Activated CD4-positive, alpha-beta T cell treated with anti-CD3 and anti-CD28 coated beads for 36 hours (primary cell): ENCODE measurements around the gene TTC34. TPM values are rescaled to one million over a fixed set of nuclear protein-coding genes. Genes with fewer than 3 reads are reported as not detected.

ENCODE experiments used
- ATAC-seq: fragments of 200-7000 bp; cut with Tn5 transposase; one replicate; pipeline ENCODE4 v1.10.0; 2021; ENCODE audit warnings: mild to moderate bottlenecking, moderate library complexity
- CTCF ChIA-PET: fragments of 350-600 bp; sonication (Branson Sonifier 250); formaldehyde crosslinking; loops from one replicate; lab custom pipeline; 2021; ENCODE audit warnings: antibody characterized with exemption; lab: Charles Lee
- POLR2A ChIA-PET: fragments of 350-600 bp; sonication (Branson Sonifier 250); formaldehyde crosslinking; loops from one replicate; lab custom pipeline; 2021; ENCODE audit warnings: antibody characterized with exemption, inconsistent platforms; lab: Charles Lee
- DNase-seq: peaks from one replicate; pipeline ENCODE4 v3.0.0-alpha.2; 2020
- H3K27ac Mint-ChIP-seq: one replicate; pipeline ENCODE4 v1.8.0; 2021; ENCODE audit warnings: mixed read lengths
- H3K27me3 Mint-ChIP-seq: one replicate; pipeline ENCODE4 v1.8.0; 2021; ENCODE audit warnings: mixed read lengths
- H3K36me3 Mint-ChIP-seq: one replicate; pipeline ENCODE4 v1.8.0; 2021; ENCODE audit warnings: low read depth, mixed read lengths
- H3K4me1 Mint-ChIP-seq: one replicate; pipeline ENCODE4 v1.8.0; 2021; ENCODE audit warnings: mixed read lengths
- H3K4me3 Mint-ChIP-seq: one replicate; pipeline ENCODE4 v1.8.0; 2021; ENCODE audit warnings: mild to moderate bottlenecking, moderate library complexity, mixed read lengths
- H3K9me3 Mint-ChIP-seq: one replicate; pipeline ENCODE4 v1.8.0; 2021; ENCODE audit warnings: low read depth, mixed read lengths
- intact Hi-C, 2 experiments: fragments of 100-400 bp; cut with DNase I in 1 of 2; cut with micrococcal nuclease in 1 of 2; formaldehyde crosslinking; loops; one replicate each; pipeline versions ENCODE4 v1.14.2 to v1.15.1; 2022 to 2024; cut with DNase I, micrococcal nuclease
- total RNA-seq, 2 experiments: library from RNA; stranded (reverse); gene quantifications; one replicate each; pipeline ENCODE4 v1.2.3, GENCODE V29; 2021

TTC34 gene
- total RNA-seq, 2 experiments from 2014 or later, result 1.3 TPM

- H3K9me3 Mint-ChIP-seq, result no peaks in the 10 kb centered on the region
- H3K4me3 Mint-ChIP-seq, result no peak overlapping the region
- intact Hi-C loops, result no loop called here
- H3K4me1 Mint-ChIP-seq, result no peaks in the 10 kb centered on the region
- H3K36me3 Mint-ChIP-seq, result no peaks in the 10 kb centered on the region
- ChIA-PET CTCF (no interaction called here), POLR2A (no interaction called here)
- no peak overlapping the region for H3K27ac Mint-ChIP-seq
- ATAC-seq, result no peak
- DNase-seq, result no peak
- H3K27me3 Mint-ChIP-seq, result no peaks in the 10 kb centered on the region
Observed at GRCh38 chr1:2605509-2606395, 195.7 kb downstream of the TTC34 start.

DNA sequence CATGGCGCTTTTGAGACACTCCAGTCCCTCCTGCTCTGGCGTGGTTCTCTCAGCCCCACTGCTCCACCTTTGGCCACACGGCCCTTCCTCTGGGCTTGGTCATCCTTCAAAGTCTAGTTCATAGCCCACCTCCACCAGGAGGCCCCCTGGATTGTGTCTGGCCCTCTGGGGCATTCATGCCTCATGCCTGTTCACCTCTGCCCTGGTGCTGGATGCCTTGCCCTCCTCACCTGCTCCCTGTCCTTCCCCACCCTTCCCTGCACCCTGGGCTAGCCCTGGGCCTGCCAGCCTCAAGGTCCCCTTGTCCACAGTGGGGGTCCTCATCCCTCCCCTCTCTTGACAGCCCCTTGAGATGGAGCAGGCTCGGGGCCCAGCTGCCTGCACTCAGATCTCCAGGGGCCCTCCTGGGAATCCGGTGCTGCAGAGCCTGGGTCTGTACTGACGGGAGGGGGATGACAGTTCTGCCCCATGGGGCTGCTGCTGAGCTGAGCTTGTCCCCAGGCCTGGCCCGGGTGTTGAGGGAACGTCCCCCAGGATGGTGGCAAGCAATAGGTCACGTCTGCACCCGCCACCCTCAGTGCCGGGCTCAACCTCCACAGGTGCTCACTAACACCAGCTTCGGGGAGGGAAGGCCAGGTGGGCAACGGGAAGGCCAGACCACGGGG lies 196.5 kb downstream of the TTC34 start:
- no peaks in the 10 kb centered on the region for H3K4me1 Mint-ChIP-seq
- H3K27ac Mint-ChIP-seq, result no peak overlapping the region
- ATAC-seq, result no peak
- ChIA-PET CTCF (interaction anchor here (0.6 kb wide), 1 partner anchor 496 kb away, joined by 3 read pairs; no protein-coding TSS in a partner anchor), POLR2A (no interaction called here)
- intact Hi-C loops, result no loop called here
- no peak overlapping the region for H3K4me3 Mint-ChIP-seq
- H3K27me3 Mint-ChIP-seq, result no peaks in the 10 kb centered on the region
- H3K36me3 Mint-ChIP-seq, result no peaks in the 10 kb centered on the region
- DNase-seq, result no peak
- no peaks in the 10 kb centered on the region for H3K9me3 Mint-ChIP-seq

DNA sequence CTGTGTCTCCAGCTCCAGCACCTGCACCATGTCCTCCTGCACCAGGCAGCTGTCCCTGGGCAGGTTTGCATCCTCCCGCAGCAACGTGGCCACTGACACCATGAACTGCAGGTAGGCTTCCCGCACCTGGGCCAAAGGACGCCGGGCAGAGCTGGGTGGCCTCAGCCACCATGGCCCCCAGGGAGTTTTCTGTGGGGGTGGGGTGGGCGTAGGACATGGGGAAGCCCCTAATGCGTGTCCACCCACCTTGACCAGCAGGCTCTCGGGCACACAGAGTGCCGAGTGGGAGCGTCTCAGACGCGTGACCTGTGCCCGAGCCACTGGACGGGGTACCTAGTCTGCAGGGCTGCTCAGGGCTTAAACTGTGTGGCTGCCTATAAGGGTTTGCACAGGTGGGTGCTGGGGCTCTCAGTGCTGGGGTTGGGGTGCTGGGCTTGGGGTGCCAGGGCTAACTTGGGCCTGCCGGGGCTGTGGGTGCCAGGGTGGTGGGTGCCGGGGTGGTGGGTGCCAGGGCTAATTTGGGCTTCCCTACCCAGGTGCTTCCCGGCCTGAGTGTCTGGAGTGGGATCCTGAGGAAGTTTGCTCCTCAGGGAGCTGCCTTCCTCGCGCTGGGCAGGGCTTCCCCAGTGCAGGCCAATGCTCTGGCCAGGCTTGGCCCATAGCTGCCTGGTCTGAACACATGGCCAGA lies 197.2 kb downstream of the TTC34 start:
- Mint-ChIP-seq H3K9me3 (no peaks in the 10 kb centered on the region), H3K36me3 (no peaks in the 10 kb centered on the region), H3K27ac (no peak overlapping the region), H3K27me3 (no peaks in the 10 kb centered on the region), H3K4me1 (no peaks in the 10 kb centered on the region), H3K4me3 (no peak overlapping the region)
- intact Hi-C loops, result no loop called here
- DNase-seq, result peak; percentile 2
- CTCF ChIA-PET, result interaction anchor here (0.6 kb wide), 1 partner anchor 495 kb away, joined by 3 read pairs; no protein-coding TSS in a partner anchor
- ATAC-seq, result no peak
- POLR2A ChIA-PET, result no interaction called here

DNA sequence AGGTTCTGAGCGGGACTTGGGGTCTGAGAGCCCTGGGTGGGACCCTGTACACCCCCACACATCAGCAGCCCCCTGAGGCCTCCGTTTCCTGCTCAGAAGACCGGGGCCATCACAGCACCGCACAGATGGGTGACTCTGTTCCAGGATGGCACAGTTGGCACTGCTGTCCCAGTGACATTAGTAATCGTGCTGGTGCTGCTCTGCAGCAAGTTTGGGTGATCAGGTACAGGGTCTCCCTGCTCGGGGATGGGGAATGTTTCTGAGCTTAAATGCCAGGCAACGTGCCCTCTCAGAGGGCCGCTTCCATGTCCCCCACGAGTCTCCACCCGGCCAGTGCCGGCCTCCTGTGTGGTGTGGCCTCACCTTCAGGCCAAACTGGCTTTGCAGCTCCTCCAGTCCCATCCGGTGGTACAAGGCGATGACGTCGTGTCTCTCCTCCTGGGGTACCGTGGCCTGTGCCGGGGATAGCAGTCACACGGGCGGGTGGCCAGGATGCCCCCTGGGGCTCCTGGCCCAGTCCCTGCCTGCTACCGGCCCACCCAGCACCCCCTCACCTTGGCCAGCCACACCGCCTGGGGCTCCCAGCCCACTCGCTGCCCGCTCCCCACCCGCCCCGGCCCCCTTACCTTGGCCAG lies 197.9 kb downstream of the TTC34 start:
- intact Hi-C loops, result no loop called here
- POLR2A ChIA-PET, result no interaction called here
- H3K27ac Mint-ChIP-seq, result no peak overlapping the region
- H3K9me3 Mint-ChIP-seq, result peaks cover 1% of the 10 kb centered on the region
- ATAC-seq, result no peak
- no peaks in the 10 kb centered on the region for H3K27me3 Mint-ChIP-seq
- no peak for DNase-seq
- CTCF ChIA-PET, result no interaction called here
- H3K4me3 Mint-ChIP-seq, result no peak overlapping the region
- H3K4me1 Mint-ChIP-seq, result no peaks in the 10 kb centered on the region
- no peaks in the 10 kb centered on the region for H3K36me3 Mint-ChIP-seq

DNA sequence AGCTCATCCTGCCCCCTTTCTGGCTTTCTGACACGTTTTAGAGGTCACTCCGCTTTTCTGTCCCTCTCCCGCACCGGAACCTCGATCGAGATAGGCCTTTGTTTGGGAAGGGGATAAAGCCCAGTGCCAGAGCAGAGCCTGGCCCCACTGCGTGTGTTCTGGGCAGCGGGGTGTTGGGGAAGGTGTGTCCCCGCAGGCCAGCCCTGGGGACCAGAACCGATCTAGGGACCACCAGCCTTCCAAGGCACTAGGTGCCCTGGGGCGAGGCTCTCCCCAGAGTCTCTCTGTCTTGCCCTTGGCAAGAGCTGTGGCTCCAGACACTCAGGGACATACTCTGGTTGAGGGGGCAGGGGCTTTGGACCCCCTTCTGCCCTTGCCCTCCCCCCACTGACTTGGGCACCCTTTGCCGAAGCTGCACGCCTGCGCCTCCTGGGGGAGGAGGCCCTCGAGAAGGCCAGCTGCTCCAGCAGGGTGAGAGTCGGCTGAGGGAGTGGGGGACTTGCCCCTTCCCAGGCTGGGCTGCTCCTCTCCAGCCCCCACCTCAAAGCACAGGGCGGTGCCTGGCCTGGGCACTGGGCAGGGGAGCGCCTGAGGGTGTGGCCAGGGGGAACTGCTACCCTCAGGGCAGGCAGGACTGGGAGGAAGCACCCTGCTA lies 198.5 kb downstream of the TTC34 start:
- intact Hi-C loops, result no loop called here
- H3K4me1 Mint-ChIP-seq, result no peaks in the 10 kb centered on the region

DNA sequence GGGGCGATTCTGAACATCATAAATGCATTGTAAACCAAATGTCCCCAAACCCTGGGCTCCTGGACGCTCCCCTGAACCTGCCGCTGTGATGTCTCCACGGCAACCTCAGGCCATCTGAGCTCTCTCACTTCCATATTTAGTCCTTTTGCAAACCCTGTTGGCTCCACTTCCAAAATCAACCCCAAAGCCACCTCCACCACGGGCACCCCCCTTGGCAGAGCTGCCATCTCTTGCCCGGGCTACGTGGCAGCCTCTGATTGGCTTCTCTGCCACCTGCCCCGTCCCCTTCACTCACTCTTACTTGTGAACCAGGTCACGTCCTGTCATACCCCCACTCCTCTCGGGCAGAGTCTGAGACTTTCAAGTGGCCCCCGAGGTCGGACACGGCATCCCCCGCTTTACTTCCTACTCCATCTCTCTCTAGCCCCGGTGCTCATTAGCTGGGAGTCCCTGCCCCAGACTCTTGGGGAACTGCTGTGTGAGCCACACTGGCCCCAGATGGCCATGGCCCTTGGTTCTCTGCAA lies 199.1 kb downstream of the TTC34 start:
- H3K36me3 Mint-ChIP-seq, result no peaks in the 10 kb centered on the region
- POLR2A ChIA-PET, result no interaction called here
- no peak overlapping the region for H3K27ac Mint-ChIP-seq
- DNase-seq (no peak), ATAC-seq (no peak)
- no peaks in the 10 kb centered on the region for H3K27me3 Mint-ChIP-seq
- H3K9me3 Mint-ChIP-seq, result peaks cover 4% of the 10 kb centered on the region
- intact Hi-C loops, result no loop called here
- CTCF ChIA-PET, result no interaction called here
- H3K4me1 Mint-ChIP-seq, result no peaks in the 10 kb centered on the region
- H3K4me3 Mint-ChIP-seq, result no peak overlapping the region

More for the DNA sequence above, 198.5 kb downstream of the TTC34 start:
- DNase-seq (peak; percentile 2), ATAC-seq (no peak)
- peaks cover 4% of the 10 kb centered on the region for H3K9me3 Mint-ChIP-seq
- no peaks in the 10 kb centered on the region for H3K36me3 Mint-ChIP-seq
- no peaks in the 10 kb centered on the region for H3K27me3 Mint-ChIP-seq
- CTCF ChIA-PET, result no interaction called here
- no peak overlapping the region for H3K4me3 Mint-ChIP-seq
- no peak overlapping the region for H3K27ac Mint-ChIP-seq
- POLR2A ChIA-PET, result no interaction called here

GRCh38 chr1:2601721-2602303 lies 199.7 kb downstream of the TTC34 start:
- ATAC-seq, result no peak
- intact Hi-C loops, result no loop called here
- POLR2A ChIA-PET, result no interaction called here
- Mint-ChIP-seq H3K9me3 (peaks cover 4% of the 10 kb centered on the region), H3K27me3 (no peaks in the 10 kb centered on the region), H3K27ac (no peak overlapping the region), H3K4me3 (no peak overlapping the region), H3K36me3 (no peaks in the 10 kb centered on the region), H3K4me1 (no peaks in the 10 kb centered on the region)
- CTCF ChIA-PET, result interaction anchor here (0.7 kb wide), 1 partner anchor 37 kb away, joined by 3 read pairs; no protein-coding TSS in a partner anchor
- peak; percentile 3 for DNase-seq

DNA sequence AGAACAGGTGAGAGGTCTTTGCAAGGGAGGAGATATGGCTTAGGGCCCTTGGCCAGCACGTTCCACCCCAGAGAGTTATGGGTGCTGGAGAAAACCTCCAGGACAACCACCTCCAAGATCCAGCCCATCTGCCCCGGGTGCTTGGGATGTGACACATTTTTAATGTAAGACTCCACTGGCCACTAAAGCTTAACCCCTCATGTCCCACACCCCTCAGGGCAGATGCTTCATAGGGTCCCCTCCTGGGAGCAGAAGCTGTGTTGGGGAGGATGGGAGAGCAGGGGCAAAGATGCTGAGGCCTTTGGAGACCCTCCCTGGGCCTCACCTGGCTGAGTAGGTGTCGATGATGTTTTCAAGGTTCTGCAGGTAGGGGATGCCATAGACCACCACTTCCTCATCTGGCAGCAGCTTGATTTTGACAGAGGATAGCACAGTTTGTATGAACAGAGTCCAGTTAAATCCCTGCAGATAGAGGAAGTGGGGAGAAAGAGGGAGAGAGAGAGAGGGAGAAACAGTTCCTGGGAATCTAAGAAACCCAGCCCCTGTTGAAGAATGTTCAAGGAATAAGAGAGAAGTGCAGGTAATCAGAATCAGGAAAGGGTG lies 203.1 kb downstream of the TTC34 start:
- Mint-ChIP-seq H3K27ac (no peak overlapping the region), H3K4me1 (no peaks in the 10 kb centered on the region), H3K4me3 (no peak overlapping the region), H3K9me3 (peaks cover 4% of the 10 kb centered on the region), H3K36me3 (no peaks in the 10 kb centered on the region), H3K27me3 (no peaks in the 10 kb centered on the region)
- ATAC-seq (no peak), DNase-seq (peak; percentile 3)
- ChIA-PET POLR2A (no interaction called here), CTCF (no interaction called here)
- intact Hi-C loops, result no loop called here

- DNase-seq (peak; percentile 5), ATAC-seq (no peak)
- intact Hi-C loops, result no loop called here
- no peaks in the 10 kb centered on the region for H3K27me3 Mint-ChIP-seq
- H3K4me1 Mint-ChIP-seq, result peaks cover 2% of the 10 kb centered on the region
- CTCF ChIA-PET, result no interaction called here
- no peak overlapping the region for H3K27ac Mint-ChIP-seq
- H3K4me3 Mint-ChIP-seq, result no peak overlapping the region
- POLR2A ChIA-PET, result no interaction called here
- no peaks in the 10 kb centered on the region for H3K36me3 Mint-ChIP-seq
- H3K9me3 Mint-ChIP-seq, result peaks cover 4% of the 10 kb centered on the region
Observed at GRCh38 chr1:2597441-2598328, 203.8 kb downstream of the TTC34 start.
